SK-N-MC (cell line): Measurements from ENCODE around the gene WDR62.

ENCODE experiments used
- EZH2 ChIP-seq: fragments of 200-600 bp; sonication (generic); IDR thresholded peaks from one replicate; pipeline ENCODE4 v1.6.1; 2017; ENCODE audit warnings: antibody characterized with exemption
- POLR2AphosphoS5 ChIP-seq: IDR thresholded peaks from 2 replicates; pipeline ENCODE4 v1.6.1; 2012; ENCODE audit warnings: mild to moderate bottlenecking, low read depth, low read length, borderline replicate concordance

- no peak for TF ChIP-seq POLR2AphosphoS5
- TF ChIP-seq EZH2 = no peak
Observed at GRCh38 chr19:36049080-36049698, 5.5 kb upstream of the WDR62 start.
